Measurements from ENCODE around the gene CEP72.
"Not testable (repeated sequence)": the region's sequence is repeated elsewhere in the genome, so short reads cannot be mapped to it uniquely, and the experiment has no call there.

CEP72 gene

DNA sequence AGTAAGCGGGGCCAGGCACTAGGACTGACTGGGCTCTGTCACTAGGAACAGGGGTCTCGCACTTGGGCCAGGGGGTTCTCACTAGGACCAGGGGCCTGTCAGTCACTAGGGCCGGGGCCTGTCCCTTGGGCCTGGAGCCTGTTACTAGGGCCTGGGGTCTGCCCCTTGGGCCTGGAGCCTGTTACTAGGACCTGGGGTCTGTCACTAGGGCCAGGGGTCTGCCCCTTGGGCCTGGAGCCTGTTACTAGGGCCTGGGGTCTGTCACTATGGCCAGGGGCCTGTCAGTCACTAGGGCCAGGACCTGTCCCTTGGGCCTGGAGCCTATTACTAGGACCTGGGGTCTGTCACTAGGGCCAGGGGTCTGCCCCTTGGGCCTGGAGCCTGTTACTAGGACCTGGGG lies 70.1 kb downstream of the CEP72 start:
- DNase-seq (ENCODE audit: low read depth, low spot score): not testable (repeated sequence)

DNA sequence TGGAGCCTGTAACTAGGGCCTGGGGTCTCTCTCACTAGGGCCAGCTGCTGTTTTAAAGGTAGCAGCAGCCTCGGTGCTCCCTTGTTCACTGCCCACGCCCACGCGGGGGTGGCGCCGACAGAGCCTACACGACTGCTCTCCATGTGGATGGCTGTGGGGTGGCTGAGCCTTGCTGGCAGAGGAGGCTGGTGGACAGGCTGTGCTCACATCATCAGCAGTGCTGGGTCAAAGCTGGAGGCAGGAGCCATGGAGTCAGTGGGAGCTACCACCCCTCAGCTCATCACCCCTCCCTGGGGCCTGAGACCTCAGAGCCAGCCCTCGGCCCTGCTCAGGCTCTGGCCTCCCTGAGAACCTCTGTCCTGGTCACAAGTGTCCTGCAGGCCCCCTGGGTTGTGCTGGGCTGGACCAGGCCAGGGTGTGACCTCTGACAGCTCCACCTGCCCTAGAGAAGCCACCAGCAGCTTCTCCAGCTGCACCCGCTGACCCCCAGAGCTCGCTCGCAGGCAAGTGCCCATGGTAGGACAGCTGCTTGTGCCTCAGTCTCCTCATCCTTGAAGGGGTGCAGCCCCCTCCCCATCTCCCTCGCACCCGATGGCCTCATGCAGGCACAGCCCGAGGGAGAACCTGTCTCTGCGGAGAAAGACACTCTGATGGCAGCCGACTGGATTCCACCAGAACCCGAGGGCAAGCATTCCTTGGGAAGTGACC lies 70.7 kb downstream of the CEP72 start:
- DNase-seq (ENCODE audit: low read depth, low spot score): not testable (repeated sequence)

DNA sequence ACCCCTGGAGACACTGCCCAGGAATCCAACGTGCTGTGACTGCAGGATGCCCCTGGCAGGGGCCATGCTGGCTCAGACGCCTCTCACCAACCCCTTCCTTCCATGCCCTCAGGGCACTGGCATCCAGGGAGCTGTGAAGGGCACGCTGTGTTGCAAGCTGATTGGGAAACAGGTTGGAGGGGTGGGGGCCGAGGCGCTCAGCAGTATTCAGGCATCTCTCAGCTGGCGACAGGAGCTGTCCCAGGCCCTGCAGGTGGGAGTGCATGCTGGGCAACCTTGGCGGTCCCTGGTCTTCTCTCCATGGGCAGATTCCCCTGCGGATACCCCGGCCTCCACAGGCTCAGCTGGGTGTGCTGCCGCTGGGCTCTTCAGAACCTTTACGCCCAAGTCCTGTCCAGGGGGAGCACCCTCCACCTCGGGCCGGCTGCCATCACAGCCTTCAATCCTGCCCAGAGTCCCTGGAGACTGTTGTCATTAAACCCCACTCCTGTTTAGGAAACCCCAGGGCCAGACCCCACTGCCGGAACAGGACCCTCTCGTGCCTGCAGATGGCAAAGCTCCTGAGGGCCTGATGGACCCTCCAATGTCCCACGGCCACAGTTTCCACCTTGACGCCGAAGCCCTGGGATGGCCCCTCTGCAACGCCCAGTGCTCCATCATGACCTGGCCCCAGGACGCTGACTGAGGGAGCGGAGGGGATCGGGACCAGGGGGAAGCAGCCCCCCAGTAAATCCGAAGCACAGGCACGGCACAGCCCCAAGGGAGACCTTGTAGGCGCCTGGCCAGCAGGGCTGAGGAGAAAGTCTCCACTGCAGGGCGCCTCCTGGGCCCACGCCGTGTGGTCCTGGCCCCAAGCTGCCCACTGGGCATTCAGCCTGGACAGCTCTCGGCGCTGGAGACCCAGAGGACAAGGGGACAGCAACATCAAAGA lies 71.7 kb downstream of the CEP72 start:
- DNase-seq (ENCODE audit: low read depth, low spot score): no peak

DNA sequence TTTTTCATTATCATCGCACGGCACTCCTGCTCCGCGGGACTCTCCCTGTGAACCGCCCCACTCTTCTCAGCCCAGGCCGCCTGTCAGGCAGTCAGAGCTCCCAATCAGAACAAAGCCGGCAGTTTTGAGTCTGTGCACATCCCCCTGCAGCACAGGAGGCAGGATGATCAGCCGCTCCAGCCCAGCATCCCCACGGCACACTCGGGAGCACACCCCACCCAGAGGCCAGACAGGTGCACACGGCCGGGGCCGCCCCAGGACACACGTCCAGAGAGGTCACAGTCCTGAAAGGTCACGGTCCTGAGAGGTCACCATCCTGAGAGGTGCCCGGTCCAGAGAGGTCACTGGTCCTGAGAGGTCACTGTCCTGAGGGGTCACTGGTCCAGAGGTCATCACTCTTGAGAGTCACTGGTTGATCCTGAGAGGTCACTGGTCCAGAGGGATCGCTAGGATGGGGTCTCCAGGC lies 72.6 kb downstream of the CEP72 start:
- no peak for DNase-seq (ENCODE audit: low read depth, low spot score)

DNA sequence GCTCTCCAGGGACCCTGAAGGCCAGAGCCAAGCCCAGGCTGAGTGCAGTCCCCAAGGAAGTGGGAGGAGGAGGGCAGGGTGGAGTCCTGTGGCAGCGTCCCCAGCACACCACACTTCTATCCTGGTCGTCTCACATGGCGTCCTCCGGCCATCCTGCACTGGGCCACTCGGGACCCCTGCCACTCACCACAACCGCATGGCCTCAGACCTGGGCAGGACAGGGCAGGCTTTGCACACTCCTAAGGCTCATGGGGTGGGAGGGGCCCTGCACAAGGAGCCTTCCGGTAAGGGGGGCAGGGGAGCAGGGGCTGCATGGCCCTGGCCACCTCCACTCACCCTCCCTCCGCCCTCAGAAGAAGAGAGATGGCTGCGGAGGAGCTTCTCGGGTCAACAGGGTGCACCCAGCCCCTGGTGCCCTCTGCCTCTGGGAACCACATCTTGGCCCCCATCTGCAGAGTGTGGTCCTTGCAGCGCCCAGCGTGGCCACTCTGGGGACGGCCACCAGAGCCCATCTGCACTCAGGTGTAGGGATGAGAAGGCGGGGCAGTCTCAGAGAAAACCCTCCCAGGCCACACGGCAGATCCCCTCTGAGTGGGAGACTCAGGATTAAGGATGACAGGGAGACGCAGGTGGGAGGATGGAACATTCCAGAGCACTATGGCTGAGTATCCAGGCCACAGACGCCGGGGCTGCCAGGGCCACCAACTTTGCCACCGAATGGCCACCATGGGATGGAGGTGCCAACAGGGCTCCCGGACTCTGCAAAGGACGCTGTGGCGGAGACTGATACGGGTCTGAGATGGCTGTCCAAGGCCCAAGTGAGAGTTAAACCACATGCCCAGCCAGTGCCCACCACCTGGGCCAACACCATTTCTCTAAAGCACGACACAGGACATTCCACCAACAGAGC lies 73.4 kb downstream of the CEP72 start:
- DNase-seq (ENCODE audit: low read depth, low spot score): no peak

DNA sequence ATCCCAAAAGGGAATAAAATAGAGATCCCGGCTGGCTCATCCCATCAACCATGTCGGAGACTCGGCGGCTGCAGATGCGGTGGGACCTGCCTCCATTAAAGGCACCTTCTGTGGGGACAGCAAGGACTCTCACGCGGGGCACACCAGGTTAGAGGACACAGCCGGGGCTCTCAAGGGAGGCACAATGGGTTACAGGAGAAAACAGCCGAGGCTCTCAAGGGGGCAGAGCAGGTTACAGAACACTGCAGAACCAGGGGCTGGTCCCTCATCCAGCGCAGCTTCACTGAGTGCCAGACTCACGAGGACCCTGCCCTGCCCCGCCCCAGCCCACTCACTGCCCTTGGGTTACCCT lies 74.0 kb downstream of the CEP72 start:
- DNase-seq (ENCODE audit: low read depth, low spot score): not testable (repeated sequence)

DNA sequence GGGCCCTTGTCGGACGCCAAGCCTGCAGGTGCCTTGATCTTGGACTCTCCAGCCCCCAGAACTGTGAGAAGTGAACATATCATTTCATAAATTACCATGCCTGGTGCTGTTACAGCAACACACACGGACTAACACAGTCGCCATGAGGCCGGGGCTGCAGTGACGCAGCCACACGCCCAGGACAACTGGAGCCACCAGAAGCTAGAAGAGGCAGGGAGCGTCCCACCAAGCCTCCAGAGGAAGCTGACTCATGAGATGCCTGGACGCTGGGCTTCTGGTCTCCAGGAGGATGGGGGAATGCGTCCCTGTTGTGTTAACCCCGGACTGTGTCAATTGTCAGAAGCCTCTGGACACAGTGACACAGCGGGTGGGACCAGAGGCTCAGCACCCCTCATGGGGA lies 74.8 kb downstream of the CEP72 start:
- not testable (repeated sequence) for DNase-seq (ENCODE audit: low read depth, low spot score)

DNA sequence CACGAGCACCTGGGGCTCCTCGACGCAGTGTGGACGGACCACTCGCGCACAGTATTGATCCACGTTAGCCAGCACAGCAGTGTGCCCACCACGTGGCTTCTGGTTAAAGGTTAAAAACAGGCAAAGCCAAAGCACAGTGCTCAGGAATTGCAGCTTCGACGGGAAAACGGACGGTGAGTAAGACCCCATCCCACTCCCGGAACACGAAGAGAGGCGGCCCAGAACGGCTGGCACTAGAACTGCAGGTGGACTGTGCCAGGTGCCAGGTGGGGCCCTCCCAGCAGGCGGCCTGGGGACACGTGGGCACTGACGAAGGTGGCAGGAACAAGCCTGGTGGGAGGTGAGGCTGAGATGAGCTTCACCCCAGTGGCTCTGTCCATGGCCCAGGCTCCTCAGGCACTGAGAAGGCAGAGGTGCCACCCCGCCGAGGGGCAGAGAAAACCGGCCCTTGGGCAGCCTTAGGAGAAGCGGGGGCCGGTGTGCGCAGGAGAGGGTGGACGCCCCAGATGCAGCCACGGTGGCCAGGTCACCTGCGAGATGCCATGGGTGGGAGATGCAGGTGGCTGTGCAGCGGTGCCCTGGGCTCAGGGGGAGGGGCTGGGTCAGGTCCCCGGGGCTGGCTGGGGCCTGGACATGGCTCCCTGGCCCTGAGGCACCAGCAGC lies 76.3 kb downstream of the CEP72 start:
- DNase-seq (ENCODE audit: low read depth, low spot score): not testable (repeated sequence)

DNA sequence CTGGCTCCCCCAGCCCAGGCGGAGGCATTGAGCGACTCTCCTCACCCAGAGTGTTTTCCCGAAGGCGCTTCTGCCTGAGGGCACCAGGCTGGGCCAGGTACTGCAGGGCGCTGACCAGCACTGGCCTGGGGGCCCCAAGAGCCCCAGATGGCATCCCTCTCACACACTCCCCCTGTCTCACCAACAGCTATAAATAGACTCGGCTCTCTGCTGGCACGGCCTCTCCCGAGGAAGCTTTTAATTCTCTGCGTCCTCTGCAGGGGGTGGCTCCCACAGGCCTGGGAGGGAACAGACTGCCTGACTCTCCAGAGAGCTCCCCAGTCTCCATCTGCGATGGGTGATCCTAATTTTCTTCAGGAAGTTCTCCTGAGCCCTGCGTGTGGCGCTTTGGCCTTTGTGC lies 78.2 kb downstream of the CEP72 start:
- DNase-seq (ENCODE audit: low read depth, low spot score): not testable (repeated sequence)

DNA sequence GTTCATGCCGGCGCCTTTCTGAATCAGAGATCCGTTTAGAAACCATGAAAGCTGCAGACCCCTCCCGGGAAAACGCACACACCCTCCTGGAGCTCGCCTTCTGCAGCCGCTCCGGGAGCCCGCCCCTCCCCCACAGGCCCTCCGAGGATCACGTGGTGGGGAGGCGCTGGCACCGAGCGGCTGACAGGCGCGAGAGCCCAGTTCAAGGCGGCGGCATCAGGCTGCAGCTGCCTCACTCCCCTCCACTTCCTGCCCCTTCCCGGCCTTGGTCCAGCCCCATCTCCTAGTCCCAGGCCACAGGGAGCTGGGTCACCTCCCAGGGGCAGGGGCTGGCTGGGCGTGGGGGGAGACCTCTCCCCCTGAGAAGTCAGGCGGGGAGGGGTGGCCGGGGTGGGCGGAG lies 78.9 kb downstream of the CEP72 start:
- not testable (repeated sequence) for DNase-seq (ENCODE audit: low read depth, low spot score)

DNA sequence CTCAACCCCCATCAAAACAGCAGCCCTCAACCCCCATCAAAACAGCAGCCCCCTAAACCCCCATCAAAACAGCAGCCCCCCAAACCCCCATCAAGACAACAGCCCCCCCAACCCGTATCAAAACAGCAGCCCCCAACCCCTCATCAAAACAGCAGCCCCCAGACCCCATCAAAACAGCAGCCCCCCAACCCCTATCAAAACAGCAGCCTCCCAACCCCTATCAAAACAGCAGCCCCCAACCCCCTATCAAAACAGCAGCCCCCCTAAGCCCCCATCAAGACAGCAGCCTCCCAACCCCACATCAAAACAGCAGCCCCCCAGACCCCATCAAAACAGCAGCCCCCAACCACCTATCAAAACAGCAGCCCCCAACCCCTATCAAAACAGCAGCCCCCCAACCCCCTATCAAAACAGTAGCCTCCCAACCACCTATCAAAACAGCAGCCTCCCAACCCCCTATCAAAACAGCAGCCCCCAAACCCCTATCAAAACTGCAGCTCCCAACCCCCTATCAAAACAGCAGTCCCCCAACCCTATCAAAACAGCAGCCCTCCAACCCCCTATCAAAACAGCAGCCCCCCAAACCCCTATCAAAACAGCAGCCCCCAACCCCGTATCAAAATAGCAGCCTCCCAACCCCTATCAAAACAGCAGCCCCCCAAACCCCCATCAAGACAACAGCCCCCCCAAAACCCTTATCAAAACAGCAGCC lies 79.8 kb downstream of the CEP72 start:
- DNase-seq (ENCODE audit: low read depth, low spot score): no peak

DNA sequence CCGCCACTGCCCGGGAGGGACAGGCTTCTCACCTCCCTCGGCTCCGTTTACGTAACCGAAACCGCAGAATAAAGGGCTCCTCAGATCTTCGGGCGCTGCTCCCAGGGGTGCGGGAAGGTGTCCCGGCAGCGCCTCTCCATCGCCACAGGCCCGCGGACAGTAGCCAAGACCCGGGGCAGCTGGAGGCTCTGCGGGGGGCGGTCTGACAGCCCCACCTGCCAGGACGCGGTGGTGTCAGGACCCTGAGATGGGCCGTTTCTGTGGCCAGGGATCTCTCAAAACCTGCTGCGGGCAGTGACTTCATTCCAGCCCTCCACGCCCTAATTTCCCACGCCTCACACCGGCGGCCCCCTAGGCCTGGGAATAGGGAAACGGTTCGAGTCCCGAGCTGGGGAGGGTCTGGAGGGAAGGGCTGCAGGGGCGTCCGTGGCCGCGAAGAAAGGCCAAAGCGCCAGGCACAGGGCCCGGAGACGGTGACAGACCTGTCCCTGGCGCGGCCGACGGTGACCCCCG lies 80.4 kb downstream of the CEP72 start:
- not testable (repeated sequence) for DNase-seq (ENCODE audit: low read depth, low spot score)

DNA sequence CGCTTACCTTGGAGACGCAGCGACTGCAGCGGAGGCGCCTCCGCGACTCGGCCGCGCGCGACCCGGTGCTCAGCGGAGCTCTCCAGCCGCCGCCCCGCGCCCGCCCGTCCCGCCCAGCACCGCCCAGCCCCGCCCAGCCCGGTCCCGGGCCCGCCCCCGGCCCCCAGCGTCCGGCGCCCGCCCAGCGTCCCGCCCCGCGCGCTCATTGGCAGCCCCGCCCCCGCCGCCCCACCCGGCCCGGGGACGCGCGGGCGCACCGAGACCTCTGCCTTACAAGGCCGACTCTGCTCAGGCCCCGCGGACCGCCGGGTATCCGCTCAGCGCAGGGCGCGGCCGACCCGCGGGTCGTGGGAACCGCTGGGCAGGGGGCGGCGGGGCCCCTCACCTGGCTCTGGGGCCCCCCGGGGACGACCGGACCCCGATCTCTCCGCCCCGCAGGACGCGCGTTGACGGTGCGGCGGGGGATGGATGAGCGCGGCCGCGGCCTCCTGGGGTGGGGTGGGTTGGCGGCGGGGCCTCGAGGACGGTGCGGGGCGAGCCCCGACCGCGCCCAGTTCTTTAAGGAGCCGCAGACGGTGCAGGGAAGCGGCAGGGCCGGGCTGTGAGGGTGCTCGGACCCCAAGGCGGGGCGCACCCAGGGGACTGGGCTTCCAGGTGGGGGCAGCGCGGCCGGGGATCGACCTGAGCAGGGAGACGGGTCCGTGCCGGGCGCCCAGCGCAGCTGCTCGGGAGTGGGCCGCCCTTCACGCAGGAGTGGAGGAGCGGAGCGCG lies 81.3 kb downstream of the CEP72 start, which contains the start of gene TPPP:
TSS of gene TPPP (minus strand) at position 82 of the 771 bp plus-strand sequence. CDS start 15,292 bp downstream, outside the sequence.
- DNase-seq (ENCODE audit: low read depth, low spot score): peak; percentile 85

DNA sequence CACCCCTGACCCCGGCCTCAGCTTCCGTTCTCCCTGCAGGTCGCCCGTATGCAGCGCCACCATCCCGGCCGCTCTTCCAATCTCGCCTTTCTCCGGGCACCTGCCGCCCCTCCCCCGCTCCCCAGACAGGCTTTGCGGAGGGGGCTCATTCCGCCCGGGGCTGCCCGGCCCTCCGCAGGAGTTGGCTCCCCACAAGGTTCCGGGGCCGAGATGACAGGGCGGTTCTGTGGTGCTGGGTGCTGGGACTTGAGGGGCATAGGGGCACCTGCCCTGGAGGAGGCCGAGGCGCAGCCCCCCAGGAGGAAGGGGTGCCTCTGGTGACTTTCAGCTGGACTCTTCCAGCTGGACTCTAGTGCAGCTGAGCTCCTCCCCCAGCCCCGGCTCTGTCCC lies 81.9 kb downstream of the CEP72 start:
- not testable (repeated sequence) for DNase-seq (ENCODE audit: low read depth, low spot score)

DNA sequence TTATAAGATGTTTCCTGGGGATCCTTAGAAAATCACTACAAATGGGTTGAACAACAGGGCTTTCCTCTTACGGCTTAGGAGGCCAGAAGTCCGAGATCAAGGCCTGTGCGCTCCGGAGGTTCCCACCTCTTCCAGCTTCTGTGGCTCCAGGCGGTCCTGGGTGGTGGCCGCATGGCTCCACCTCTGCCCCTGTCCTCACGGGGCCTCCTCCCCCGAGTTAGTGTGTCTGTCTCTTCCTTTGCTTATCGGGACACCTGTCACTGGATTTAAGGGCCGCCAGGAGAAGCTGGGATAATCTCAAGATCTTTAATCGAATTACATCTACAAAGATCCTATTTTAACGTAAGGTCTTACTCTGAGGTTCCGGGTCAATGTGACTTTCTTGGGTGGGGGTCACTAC lies 83.3 kb downstream of the CEP72 start:
- DNase-seq (ENCODE audit: low read depth, low spot score): not testable (repeated sequence)

DNA sequence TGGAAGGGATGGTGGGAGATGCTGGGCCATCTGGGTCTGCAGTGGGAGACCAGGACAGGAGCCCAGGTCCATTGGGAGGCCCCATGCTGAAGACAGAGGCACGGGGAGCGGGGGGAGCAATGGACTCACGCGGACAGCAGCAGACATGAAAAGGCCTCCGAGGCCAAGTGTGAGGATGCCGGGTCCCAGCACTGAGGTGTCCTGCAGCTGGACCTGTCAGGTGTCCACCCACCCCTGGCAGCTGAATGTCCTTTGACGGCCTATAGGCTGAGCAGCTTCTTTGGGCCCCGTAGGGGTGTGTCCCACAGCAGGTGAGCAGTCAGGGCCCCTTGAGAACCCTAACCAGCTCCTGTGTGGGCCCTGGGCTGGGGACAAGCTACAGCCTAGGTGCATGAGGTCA lies 84.1 kb downstream of the CEP72 start:
- DNase-seq (ENCODE audit: low read depth, low spot score): not testable (repeated sequence)

DNA sequence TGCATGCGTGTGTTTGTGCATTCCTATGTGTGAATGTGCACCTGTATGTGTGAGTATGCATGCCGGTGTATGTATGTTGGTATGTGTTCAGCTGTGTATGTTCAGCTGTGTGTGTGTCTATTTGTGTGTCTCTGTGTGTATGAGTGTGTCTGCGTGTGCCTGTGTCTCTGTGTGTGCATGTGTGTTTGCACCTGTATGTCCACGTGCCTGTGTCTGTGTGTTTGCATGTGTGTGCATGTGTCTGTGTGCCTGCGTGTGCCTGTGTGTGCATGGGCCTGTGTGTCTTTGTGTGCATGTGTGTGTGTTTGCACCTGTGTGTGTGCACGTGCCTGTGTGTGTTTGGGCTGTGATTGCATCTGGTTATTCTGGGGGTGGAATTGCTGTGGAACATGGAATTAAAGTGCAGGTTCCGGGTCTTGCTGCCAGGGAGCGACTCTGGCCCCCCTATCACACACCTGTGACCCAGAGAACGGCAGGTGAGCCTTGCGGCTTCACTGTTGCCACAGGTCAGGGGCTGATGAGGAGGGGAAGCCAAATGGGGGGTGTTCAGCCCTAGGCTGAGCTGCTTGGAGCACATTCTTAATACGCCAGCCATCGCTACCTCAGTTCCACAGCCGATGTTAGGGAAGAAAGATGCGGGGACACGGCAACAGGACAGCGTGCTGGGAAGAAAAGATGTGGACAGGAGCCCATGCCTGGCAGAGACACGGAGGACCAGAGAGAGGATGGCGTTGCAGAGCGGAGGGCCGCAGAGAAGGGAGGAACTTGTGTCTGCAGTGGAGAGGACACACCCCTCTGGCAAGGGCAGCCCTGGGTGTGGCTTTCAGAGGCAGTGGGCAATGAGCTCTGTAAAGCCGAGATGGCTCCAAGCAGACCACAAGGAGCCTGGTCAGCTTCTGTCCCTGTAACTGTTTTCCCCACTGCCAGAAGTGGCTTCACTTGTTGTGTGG lies 84.9 kb downstream of the CEP72 start:
- not testable (repeated sequence) for DNase-seq (ENCODE audit: low read depth, low spot score)
